ENCODE data around the gene RPRD1B. TPM values are rescaled to one million over a fixed set of nuclear protein-coding genes. Genes with fewer than 3 reads are reported as not detected.
A peak's percentile ranks its signal among the peaks of the same experiment; 100 is the strongest.

The RPRD1B gene
- total and polyA plus RNA-seq, 2 of the 4 experiments (the other 2 are of a cell fraction) = 8.4 to 9.9 TPM

DNA sequence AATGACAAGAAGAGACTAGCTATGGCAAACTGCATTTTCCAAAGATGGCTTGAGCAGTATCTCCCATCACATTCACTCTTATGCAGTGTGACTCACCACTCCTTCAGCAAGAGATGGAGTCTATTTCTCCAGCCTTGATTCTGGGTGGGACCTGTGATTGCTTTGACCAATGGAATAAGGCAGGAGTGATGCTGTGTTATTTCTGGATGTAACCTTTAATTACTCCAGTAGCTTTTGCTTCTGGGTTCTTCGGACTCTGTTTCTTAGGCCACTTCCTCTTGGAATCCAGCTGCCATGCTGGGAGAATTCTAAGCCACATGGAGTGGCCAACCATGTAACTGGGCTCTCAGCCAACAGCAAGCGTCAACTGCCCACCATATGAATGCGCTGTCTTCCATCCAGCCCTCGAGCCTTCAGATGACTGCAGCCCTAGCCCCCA is 80.8 kb downstream of the RPRD1B start:
- Histone ChIP-seq H3K18ac (ENCODE audit: low read depth, low read length) (peak overlapping the region; percentile 28; the same call in 1 of the 2 replicates), H3K4me2 (ENCODE audit: low read depth, low read length) (no peak overlapping the region), H4K91ac (ENCODE audit: insufficient read depth, low read depth, low read length) (0 out of 2 replicates have a peak overlapping the region, but pooled peaks have one; percentile 31), H3K56ac (ENCODE audit: extremely low read depth, insufficient read depth, low read length) (no peak overlapping the region), H4K5ac (ENCODE audit: low read depth, low read length) (0 out of 2 replicates have a peak overlapping the region, but pooled peaks have one; percentile 30), H3K23ac (ENCODE audit: low read depth, low read length) (no peak overlapping the region), H3K4me3 (ENCODE audit: insufficient read depth, low read depth, low read length) (no peak overlapping the region), H3K36me3 (ENCODE audit: control insufficient read depth, insufficient read depth, low read length) (no peaks in the 10 kb centered on the region), H3K4ac (ENCODE audit: low read depth, low read length) (peak overlapping the region; percentile 54; the same call in 1 of the 2 replicates), H2BK15ac (ENCODE audit: low read depth, low read length) (peak overlapping the region; percentile 89), H3K79me1 (ENCODE audit: low read depth in 1 of 2, low read length in 2 of 2) (no peaks in the 10 kb centered on the region), H2AFZ (replicated peaks; ENCODE audit: low read length, poor library complexity) (peak overlapping the region; percentile 39), H2BK120ac (ENCODE audit: low read depth, low read length) (peak overlapping the region; percentile 66; the same call in 1 of the 2 replicates), H2AK5ac (ENCODE audit: low read depth, low read length) (peak overlapping the region; percentile 93), H2AK9ac (replicated peaks; ENCODE audit: low read depth, low read length, poor library complexity) (no peak overlapping the region), H3K27me3 (ENCODE audit: control insufficient read depth, insufficient read depth, low read length) (no peaks in the 10 kb centered on the region), H3K9me1 (ENCODE audit: insufficient read depth, low read length) (peaks cover 28% of the 10 kb centered on the region), H4K20me1 (ENCODE audit: insufficient read depth, low read length) (no peaks in the 10 kb centered on the region), H2BK20ac (ENCODE audit: low read depth, low read length) (peak overlapping the region; percentile 72; the same call in 1 of the 2 replicates), H3K9me3 (ENCODE audit: control insufficient read depth, insufficient read depth, low read length) (no peaks in the 10 kb centered on the region), H2BK5ac (ENCODE audit: low read depth, low read length, poor library complexity, severe bottlenecking) (peak overlapping the region; percentile 9), H3K9ac (ENCODE audit: low read depth, low read length) (no peak overlapping the region), H3K27ac (ENCODE audit: insufficient read depth, low read length) (peak overlapping the region; percentile 21), H3K4me1 (ENCODE audit: control insufficient read depth, insufficient read depth, low read length) (peaks cover 16% of the 10 kb centered on the region), H4K8ac (ENCODE audit: low read depth in 2 of 2, low read length in 2 of 2) (peak overlapping the region in 1 of 2 experiments; percentile 15; a peak in 2 of 4 replicates), H3K14ac (replicated peaks; ENCODE audit: low read depth, low read length) (peak overlapping the region; percentile 30)
- intact Hi-C loops (cut with micrococcal nuclease) = no loop called here
- peak; percentile 67 for DNase-seq
- peak; percentile 75 for ATAC-seq (ENCODE audit: low read depth)
- BruUV-seq (replicated peaks) = no TSS peak
- in situ Hi-C loops (cut with MboI; ENCODE audit: low sequenced_read_pairs) = no loop called here
- TF ChIP-seq CEBPB (IDR thresholded peaks at IDR 0.05; ENCODE audit: low read depth, low read length) = no peak
- TF ChIP-seq, protein P1, sequence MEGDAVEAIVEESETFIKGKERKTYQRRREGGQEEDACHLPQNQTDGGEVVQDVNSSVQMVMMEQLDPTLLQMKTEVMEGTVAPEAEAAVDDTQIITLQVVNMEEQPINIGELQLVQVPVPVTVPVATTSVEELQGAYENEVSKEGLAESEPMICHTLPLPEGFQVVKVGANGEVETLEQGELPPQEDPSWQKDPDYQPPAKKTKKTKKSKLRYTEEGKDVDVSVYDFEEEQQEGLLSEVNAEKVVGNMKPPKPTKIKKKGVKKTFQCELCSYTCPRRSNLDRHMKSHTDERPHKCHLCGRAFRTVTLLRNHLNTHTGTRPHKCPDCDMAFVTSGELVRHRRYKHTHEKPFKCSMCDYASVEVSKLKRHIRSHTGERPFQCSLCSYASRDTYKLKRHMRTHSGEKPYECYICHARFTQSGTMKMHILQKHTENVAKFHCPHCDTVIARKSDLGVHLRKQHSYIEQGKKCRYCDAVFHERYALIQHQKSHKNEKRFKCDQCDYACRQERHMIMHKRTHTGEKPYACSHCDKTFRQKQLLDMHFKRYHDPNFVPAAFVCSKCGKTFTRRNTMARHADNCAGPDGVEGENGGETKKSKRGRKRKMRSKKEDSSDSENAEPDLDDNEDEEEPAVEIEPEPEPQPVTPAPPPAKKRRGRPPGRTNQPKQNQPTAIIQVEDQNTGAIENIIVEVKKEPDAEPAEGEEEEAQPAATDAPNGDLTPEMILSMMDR (conservative IDR thresholded peaks at IDR 0.05; ENCODE audit: low read depth, low read length) = no peak
- peak; percentile 53 for TF ChIP-seq FOS (IDR thresholded peaks at IDR 0.05; ENCODE audit: low read depth, low read length)
- dilution Hi-C loops (cut with HindIII; ENCODE audit: low sequenced_read_pairs, unreplicated experiment) = no loop called here
- POLR2A ChIA-PET (ENCODE audit: unreplicated experiment) = interaction anchor here (0.9 kb wide), 1 partner anchor 10 kb away, joined by 4 read pairs; no protein-coding TSS in a partner anchor
- CTCF ChIA-PET = interaction anchor here (1.5 to 1.8 kb wide), 2 partner anchors 21 to 41 kb away, joined by 4 to 5 read pairs; no protein-coding TSS in a partner anchor
- 100% methylated on average over 1 of the region's 4 CpGs; no CpG with 5 or more reads in 1 of the 2 experiments for WGBS, 2 experiments (ENCODE audit: extremely low coverage in 2 of 2, insufficient read length in 1 of 2)

All from IMR-90 (cell line).